GM19328 (cell line): ENCODE results near the gene HACL1.
"Not testable (repeated sequence)": the region's sequence is repeated elsewhere in the genome, so short reads cannot be mapped to it uniquely, and the experiment has no call there.

Experiments used
- ATAC-seq: cut with Tn5 transposase; IDR thresholded peaks from one replicate; pipeline ENCODE4 v1.9.1; 2021; ENCODE audit warnings: mild to moderate bottlenecking, moderate library complexity; ENCODE audit not compliant: unreplicated experiment

The HACL1 gene

DNA sequence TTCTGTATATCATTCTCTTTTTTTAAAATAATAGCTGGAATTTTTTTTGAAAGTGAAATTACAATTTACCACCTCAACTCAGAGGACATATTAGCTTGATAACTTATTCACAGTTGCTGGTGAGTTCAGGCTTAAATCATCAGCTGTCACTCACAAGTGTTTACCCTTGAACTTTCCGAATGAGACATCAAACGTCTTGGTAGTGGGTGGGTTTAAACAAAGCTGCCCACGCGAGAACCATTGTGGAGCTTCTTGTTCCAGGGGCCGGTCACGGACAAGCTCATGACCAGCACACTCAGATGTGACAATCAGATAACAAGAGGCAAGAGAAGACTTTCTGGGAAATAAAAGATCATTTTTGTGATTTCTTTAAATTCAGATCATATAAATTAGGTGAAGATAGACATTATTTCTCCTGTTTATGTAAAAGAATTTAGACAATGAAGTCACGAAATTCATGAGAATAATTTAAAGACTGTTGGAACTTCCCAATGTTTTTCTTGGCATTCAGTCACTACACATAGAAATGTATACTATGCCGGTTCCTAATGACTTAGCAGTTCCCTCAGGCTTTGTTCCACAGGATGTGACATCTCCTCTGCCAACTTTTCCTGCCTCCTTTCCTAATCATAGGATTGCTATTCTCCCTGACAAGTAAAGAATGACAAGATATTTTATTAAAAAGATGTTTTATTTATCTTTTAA lies 29.4 kb upstream of the HACL1 start:
- peak; percentile 49 for ATAC-seq

DNA sequence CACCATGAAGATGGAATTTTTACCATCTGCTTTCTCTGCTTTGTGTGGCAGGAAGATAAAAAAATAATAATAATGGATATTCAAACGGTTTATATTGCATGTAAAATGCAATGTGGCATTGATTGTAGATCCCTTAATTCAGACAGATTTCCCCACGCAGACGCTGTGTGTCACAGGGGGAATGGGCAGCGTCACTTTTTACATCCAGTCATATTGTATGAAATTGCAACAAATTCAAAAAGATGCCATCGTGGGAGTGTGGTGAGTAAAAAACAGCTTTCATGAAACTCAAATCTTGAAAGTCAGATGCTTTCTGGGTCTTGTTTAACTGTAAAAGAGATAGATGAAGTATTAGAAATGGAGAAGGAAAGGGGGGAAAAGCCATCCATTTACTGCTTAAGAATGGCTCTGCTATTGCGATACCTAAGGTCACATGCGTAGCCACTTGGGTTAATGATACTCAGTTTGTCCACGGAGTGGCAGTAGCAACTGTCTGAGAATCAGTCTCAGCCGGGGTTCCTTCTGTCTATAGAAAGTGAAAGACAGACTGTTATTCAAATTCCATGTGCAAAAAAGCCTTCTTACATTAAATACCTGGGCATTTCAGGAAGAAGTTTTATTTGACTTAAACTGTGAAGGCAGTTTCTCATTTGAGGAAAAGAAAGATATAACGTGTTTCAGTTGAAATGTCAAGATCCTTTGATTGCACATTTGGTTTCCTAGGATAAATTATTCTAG lies 28.7 kb upstream of the HACL1 start:
- ATAC-seq = peak; percentile 96

DNA sequence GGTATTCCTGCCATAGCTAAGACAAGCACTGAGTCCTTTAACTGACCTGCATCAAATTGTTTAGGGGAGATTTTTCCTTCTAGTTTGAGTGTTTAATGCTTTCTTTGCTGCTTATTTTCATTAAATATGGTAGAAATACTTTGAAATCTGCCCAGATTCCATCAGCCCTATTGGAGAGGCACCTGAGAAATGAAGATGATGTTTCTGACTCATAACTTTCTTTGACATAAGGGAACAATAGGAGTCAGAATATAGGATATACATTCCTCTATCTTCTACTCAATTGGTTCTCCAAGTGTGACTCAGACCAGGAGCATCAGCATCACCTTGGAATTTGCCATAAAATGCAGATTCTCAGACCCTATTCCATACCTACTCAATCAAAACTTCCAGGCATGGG lies 27.6 kb upstream of the HACL1 start:
- no peak for ATAC-seq

DNA sequence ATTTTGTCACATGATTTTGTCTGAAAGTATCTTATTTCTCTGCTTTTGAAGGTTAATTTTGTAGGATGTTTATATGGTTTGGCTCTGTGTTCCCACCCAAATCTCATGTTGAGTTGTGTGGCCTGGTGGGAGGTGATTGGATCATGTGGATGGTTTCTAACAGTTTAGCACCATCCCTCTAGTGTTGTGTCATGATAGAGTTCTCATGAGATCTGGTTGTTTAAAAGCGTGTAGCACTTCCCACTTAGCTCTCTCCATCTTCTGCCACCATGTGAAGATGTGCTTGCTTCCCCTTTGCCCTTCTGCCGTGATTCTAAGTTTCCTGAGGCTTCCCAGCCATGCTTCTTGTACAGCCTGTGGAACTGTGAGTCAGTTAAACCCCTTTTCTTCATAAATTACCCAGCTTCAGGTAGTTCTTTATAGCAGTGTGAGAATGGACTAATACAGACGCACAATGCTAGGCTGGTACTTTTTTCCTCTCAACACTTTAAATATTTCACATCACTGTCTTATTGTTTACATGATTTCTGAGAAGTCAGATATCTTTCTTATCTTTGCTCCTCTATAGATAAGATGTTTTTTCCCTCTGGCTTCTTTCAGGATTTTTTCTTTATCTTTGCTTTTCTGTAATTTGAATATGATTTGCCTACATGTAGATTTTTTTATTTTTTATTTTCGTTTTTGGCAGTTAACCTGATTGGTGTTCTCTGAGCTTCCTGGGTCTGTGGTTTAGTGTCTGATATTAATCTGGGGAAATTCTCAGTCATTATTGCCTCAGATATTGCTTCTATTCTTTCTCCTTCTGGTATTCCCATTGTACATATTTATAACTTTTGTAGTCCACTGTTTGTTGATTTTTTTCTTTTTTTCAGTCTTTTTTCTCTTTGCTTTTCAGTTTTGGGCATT lies 22.4 kb upstream of the HACL1 start:
- ATAC-seq = no peak

DNA sequence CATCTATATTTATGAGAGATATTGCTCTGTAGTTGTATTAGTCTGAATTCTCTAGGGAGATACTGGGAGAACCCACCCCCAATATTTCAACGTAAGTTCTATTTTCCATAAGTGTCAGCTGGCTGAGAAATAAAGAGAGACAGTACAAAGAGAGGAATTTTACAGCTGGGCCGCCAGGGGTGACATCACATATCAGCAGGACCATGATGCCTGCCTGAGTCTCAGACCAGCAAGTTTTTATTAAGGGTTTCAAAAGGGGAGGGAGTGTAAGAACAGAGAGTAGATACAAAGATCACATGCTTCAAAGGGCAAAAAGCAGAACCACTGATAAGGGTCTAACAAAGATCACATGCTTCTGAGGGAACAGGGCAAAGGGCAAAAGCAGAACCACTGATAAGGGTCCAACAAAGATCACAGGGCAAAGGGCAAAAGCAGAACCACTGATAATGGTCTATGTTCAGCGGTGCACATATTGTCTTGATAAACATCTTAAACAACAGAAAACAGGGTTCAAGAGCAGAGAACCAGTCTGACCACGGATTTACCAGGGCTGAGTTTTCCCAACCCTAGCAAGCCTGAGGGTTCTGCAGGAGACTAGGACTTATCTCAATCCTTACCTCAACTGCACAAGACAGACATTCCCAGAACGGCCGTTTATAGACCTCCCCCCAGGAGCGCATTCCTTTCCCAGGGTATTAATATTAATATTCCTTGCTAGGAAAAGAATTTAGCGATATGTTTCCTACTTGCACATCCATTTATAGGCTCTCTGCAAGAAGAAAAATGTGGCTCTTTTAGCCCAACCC lies 18.5 kb upstream of the HACL1 start:
- not testable (repeated sequence) for ATAC-seq

DNA sequence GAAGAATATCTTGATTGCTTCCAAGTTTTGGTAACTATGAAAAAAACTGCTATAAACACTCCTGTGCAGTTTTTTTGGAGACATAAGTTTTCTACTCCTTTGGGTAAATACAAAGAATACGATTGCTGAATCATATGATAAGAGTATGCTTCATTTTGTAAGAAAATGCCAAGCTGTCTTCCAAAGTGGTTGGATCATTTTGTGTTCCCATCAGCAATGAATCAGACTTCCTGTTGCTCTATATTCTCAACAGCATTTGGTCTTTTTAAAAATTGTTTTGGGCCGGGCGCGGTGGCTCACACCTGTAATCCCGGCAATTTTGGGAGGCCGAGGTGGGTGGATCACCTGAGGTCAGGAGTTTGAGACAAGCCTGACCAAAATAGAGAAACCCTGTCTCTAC lies 14.7 kb upstream of the HACL1 start:
- ATAC-seq = no peak

DNA sequence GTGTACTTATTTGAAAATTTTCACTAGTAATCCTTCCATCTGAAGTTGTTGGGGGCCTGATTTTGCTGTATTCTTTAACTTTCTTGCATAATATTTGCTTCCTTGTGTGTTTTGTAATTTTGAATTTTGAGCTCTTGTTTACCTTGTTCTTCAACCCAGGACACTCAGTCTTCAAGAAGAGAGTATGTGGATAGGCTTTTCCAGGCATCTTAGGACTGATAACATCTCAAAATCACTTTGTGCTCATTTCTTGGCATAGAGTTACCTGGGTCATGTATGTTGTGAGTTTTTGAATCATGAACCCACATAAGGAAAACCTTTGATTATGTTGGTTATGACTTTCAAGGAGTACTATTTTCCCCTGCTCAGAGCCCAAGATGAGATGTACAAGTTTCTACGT lies 13.6 kb upstream of the HACL1 start:
- no peak for ATAC-seq

DNA sequence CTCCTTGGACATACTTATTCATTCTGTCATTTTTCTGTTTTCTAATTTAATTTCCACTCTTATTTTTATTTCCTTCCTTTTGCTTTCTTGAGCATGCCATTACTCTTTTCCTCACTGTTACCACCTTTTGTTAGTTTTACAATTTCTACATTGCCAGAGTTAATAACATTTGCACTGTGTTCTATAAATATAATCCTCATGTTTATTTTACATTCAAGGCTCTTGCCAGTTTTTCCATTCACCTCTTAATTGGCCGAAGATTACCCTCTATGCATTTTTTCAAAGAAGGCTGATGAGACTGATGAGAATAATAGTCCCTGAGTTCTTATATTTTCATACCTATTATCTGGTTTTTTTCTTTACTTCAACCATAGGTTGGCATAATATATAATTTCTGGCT lies 10.6 kb upstream of the HACL1 start:
- no peak for ATAC-seq

DNA sequence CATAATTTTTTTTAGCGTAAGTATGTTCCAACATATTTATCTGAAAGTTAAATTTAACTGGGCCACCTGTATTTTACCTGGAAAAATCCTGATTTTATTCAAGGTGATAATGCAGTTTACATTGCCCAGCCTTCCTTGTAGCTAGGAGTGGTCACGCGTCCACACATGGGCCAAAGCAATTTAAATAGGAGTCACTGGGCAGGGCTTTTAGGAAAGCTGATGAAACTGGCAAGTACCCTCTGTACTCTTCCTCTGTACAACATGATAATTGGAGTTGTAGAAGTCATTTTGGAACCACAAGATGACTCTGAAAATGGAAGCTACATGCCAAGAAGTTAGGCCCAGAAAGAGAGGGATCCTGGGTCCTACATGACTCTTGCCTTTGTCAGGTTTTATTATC lies 9.6 kb upstream of the HACL1 start:
- no peak for ATAC-seq

DNA sequence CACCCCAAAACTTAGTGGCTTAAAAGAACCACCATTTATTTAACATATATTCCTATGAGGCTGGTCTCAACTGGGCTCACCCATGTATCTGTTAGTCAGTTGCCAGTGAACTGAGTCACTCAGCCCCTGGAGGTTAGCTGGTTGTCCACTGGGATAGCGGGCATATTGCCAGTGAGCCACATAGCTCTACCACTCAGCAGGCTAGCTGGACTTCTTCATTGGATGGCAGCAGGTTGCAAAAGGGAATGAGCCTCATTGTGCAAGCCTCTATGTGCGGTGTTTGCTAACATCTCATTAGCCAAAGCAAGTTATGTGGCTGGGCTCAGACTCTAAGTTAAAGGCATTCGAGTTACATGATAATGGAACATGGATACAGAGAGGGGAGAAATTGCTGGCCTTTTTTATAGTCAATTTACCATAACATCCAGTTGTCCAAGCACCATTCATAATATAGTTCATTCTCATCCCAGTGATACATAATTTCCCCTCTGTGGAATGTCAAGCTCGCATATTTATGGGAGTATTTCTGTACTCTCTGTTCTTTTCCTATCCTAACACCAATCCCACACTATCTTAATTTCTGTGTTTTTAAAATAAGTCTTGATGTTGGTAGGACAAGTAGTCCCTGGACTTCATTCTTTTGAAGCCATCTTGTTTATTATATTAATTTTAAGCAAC lies 8.9 kb upstream of the HACL1 start:
- ATAC-seq = no peak

DNA sequence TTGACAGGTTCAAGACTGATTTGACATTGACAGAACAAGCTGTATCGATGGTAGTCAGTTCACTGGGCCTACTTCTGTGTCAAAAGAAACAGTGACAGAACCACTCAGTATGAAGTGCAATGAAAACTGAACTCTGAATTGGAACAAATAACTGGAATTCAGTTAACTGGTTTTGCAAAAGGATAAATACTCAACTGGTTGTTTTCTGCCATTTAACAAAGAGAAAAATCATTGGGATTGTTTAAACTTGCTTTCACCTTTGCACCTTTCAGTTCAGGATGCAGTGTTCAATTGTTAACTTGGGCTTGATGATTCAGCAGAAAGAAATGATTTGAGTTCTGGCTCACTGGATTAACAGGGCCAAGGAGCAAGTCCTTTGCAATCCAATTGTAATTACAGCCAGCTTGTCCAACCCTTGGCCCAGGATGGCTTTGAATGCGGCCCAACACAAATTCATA lies 5.1 kb upstream of the HACL1 start:
- no peak for ATAC-seq

DNA sequence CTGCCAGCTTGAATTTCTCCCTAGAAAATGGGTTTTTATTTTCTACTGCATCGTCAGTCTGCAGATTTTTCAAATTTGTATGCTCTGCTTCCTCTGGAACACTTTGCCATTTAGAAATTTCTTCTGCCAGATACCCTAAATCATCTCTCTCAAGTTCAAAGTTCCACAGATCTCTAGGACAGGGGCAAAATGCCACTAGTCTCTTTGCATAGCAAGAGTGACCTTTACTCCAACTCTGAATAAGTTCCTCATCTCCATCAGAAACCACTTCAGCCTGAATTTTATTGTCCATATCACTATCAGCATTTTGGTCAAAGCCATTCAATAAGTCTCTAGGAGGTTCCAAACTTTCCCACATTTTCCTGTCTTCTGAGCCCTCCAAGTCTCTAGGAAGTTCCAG lies 3.2 kb upstream of the HACL1 start:
- ATAC-seq = not testable (repeated sequence)

DNA sequence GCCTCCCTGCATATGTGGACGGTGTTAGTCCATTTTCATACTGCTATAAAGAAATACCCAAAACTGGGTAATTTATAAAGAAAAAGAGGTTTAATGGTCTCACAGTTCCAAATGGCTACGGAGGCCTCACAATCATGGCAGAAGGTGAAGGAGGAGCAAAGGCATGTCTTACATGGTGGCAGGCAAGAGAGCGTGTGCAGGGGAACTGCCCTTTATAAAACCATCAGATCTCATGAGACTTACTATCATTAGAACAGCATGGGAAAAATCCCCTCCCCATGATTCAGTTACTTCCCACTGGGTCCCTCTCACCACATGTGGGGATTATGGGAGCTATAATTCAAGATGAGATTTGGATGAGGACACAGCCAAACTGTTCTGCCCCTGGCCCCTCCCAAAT lies 1.4 kb upstream of the HACL1 start:
- ATAC-seq = not testable (repeated sequence)

DNA sequence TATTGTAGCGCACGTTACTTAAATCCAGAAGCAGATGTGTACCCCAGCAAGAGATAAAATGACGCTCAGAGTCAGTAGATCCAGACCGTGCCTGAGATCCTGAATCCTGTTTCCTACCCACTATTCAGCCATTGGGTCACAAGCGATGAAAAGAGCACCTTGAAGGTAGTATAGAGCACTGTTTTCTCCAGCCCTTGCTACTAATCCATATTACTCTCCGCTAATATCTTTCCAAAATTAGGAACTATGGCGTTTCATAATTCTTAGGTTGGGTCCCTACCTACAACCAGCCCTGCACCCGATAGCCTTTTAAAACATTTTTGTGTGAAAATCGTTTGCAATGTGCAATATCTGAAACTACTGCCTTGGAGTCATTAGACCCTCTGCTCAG lies 772 bp upstream of the HACL1 start:
- peak; percentile 12 for ATAC-seq

DNA sequence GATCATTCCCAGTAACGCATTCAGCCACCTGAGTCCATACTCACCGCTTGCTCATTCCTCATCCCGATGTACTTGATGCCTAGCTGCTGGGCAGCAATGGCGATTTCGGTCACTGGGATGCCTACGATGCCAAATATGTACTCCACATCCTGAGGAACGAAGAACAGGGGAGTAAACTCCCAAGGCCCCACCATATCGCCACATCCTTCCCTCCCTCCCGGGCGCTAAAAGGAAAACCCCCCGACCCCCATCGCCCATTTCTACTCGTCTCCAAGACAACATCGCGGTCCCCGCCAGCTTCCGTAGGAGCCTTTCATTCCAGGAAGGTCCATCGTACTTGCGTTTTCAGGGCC lies 347 bp downstream of the HACL1 start:
- peak; percentile 7 for ATAC-seq

DNA sequence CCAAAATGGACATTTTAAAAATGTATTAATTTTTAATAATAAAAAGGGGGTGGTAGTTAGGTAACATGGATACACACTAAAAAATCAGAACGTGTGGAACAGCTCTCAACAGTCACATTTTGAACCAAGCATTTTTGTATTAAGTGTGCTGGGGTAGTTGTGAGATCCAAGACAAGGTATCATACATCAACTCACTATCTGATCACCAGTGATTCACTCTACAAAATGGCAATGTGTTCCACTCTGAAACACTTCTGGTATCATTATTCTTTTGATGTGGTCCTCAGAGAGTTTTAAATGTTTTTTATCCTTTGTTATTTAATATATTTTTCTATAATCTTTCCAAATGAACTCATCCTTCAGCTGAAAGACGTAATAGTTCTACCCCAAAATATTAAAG lies 5.4 kb downstream of the HACL1 start:
- ATAC-seq = no peak

DNA sequence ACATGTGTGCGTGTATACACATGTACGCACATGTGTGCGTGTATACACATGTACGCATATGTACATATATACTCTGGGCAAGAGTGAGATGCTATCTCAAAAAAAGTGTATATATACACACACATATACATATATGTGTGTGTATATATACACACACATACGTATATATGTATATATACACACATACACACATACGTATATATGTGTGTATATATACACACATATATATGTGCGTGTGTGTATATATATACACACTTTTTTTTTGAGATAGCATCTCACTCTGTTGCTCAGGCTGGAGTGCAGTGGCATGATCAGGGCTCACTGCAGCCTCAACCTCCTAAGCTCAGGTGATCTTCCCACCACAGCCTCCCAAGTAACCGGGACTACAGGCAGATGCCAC lies 8.4 kb downstream of the HACL1 start:
- ATAC-seq = no peak

DNA sequence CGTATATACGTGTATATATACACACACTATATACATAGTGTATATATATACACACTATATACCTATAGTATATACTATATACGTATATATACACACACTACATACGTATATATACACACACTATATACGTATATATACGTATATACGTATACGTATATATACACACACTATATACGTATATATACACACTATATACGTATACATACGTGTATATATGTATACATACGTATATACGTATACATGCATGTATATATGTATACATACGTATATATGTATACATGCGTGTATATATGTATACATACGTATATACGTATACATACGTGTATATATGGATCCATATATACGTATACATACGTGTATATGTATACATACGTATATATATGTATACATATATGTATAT lies 9.4 kb downstream of the HACL1 start:
- no peak for ATAC-seq

DNA sequence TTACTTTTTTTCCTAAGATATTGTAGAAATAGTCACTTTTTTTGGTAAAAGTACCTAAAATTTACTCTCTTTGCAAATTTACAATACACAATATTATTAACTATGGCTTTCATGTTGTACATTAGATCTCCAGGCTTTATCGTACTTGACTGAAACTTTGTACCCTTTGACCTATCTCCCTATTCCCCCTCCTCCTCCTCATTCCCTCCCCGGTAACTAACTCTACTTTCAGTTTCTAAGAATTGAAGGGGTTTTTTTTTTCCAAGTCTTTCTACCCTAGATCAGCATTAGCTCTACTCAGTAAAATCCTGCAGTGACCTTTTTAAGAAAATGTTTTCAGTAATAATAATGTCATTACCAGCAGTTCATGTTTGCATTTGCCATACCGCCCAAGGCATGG lies 10.1 kb downstream of the HACL1 start:
- no peak for ATAC-seq

DNA sequence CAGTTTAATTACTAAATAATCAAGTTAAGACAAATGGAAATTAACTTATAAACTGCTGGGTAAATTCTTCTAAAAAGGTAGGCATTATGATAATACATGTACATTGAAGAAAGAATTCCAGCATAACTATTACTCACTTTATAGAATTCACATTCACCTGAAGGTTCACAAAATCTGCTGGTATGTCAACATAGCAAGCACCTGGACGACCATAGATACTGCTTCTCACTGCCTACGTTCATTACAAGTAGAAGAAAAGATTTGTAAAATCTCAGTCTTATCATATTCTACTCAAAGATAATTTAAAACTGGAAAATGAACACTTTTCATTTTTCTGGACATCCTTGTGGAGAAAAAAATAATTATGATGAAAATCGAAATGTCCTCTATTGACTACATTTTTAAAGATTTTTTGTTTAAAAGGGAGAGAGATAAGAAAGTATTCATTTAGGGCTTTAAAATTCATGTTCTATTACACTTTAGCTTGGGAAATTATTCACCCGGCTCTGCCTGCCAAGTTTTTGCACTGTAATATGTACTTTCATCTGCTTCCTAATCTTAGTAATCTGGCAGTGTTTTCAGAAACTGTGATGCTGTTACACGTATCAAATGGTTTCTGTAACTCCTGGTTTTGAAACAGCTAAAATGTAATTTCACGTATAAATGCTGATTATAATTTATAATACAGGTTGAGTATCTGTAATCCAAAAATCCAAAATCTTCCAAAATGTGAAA lies 16.1 kb downstream of the HACL1 start:
- no peak for ATAC-seq
